PC-9 (cell line): Measurements from ENCODE around the gene RPL36A. TPM values are rescaled to one million over a fixed set of nuclear protein-coding genes. Genes with fewer than 3 reads are reported as not detected.
A peak's percentile ranks its signal among the peaks of the same experiment; 100 is the strongest.

Experiments
- BruUV-seq: library from RNA; stranded (reverse); fragments of 400-500 nt; replicated peaks from 2 replicates; lab custom pipeline; 2021; lab: Mats Ljungman, UMichigan
- CTCF ChIA-PET: fragments of 300-600 bp; sonication (Branson Sonifier 250); formaldehyde crosslinking; loops from one replicate; lab custom pipeline; 2022; ENCODE audit warnings: antibody characterized with exemption; lab: Charles Lee
- POLR2A ChIA-PET: fragments of 300-600 bp; sonication (Branson Sonifier 250); formaldehyde crosslinking; loops from one replicate; lab custom pipeline; 2022; ENCODE audit warnings: antibody characterized with exemption; ENCODE audit not compliant: unreplicated experiment; lab: Charles Lee
- DNase-seq, 2 experiments: peaks; one replicate each; pipeline versions ENCODE4 v3.0.0 to v3.0.0-alpha.2; 2015 to 2022; ENCODE audit warnings: mixed read lengths in 1 of 2
- H2AFZ ChIP-seq: fragments of 200-600 bp; sonication (generic); 2 replicates; pipeline ENCODE4 v1.8.1; 2017; ENCODE audit warnings: antibody characterized with exemption
- H3F3A ChIP-seq: fragments of 200-600 bp; sonication (generic); 2 replicates; pipeline ENCODE4 v1.8.1; 2017; ENCODE audit warnings: antibody characterized with exemption, mild to moderate bottlenecking, low read depth; ENCODE audit not compliant: insufficient read depth
- H3K27ac ChIP-seq: fragments of 200-600 bp; sonication (generic); 2 replicates; pipeline ENCODE4 v1.6.1; 2016; ENCODE audit warnings: mixed run types
- H3K27me3 ChIP-seq: fragments of 200-600 bp; sonication (generic); 2 replicates; pipeline ENCODE4 v1.6.1; 2016; ENCODE audit warnings: low read depth, mixed run types; ENCODE audit not compliant: insufficient read depth
- H3K36me3 ChIP-seq: fragments of 200-600 bp; sonication (generic); 2 replicates; pipeline ENCODE4 v1.6.1; 2016; ENCODE audit warnings: low read depth, mixed run types
- H3K4me1 ChIP-seq: fragments of 200-600 bp; sonication (generic); replicated peaks from 2 replicates; pipeline ENCODE4 v1.6.1; 2016; ENCODE audit warnings: mixed run types; ENCODE audit not compliant: insufficient read depth
- H3K4me2 ChIP-seq: fragments of 200-600 bp; sonication (generic); 2 replicates; pipeline ENCODE4 v1.6.1; 2017; ENCODE audit warnings: mixed run types
- H3K4me3 ChIP-seq: fragments of 200-600 bp; sonication (generic); 2 replicates; pipeline ENCODE4 v1.6.1; 2016; ENCODE audit warnings: mixed run types
- H3K79me2 ChIP-seq: fragments of 200-600 bp; sonication (generic); 2 replicates; pipeline ENCODE4 v1.6.1; 2017; ENCODE audit warnings: low read depth, mixed run types
- H3K9me2 ChIP-seq: fragments of 200-600 bp; sonication (generic); 2 replicates; pipeline ENCODE4 v1.8.1; 2017; ENCODE audit warnings: mild to moderate bottlenecking; ENCODE audit not compliant: insufficient read depth
- H3K9me3 ChIP-seq: fragments of 200-600 bp; sonication (generic); 2 replicates; pipeline ENCODE4 v1.8.1; 2016; ENCODE audit warnings: low read depth; ENCODE audit not compliant: insufficient read depth
- H4K20me1 ChIP-seq: fragments of 200-600 bp; sonication (generic); 2 replicates; pipeline ENCODE4 v1.8.1; 2017; ENCODE audit not compliant: insufficient read depth
- CTCF ChIP-seq: fragments of 200-600 bp; sonication (generic); conservative IDR thresholded peaks from 2 replicates; pipeline ENCODE4 v1.6.1; 2017; ENCODE audit warnings: mixed run types, antibody characterized with exemption, mild to moderate bottlenecking, moderate library complexity
- EZH2 ChIP-seq: fragments of 200-600 bp; sonication (generic); IDR thresholded peaks from 2 replicates; pipeline ENCODE4 v1.8.0; 2017; ENCODE audit warnings: antibody characterized with exemption, low read depth
- intact Hi-C: fragments of 100-400 bp; cut with micrococcal nuclease; formaldehyde crosslinking; loops from one replicate; pipeline ENCODE4 v1.10.0; 2022; ENCODE audit not compliant: unreplicated experiment
- total RNA-seq: library from RNA; stranded (reverse); gene quantifications from 2 replicates; pipeline ENCODE4 v1.2.3, GENCODE V29; 2021

RPL36A gene
- total RNA-seq, 1 experiment from 2014 or later = 299 TPM

GRCh38 chrX:101407167-101407747, 16.4 kb downstream of the RPL36A start:
- Histone ChIP-seq H3K27me3 (no peaks in the 10 kb centered on the region), H3K27ac (peak overlapping the region; percentile 88), H3K4me2 (peak overlapping the region; percentile 93), H3K9me3 (no peaks in the 10 kb centered on the region), H3K36me3 (peaks cover 6% of the 10 kb centered on the region; the same call in 1 of the 2 replicates), H2AFZ (peak overlapping the region; percentile 75; the same call in 1 of the 2 replicates), H3K4me1 (peaks cover 20% of the 10 kb centered on the region), H3F3A (0 out of 2 replicates have a peak, but pooled peaks cover 6% of the 10 kb centered on the region), H4K20me1 (peaks cover 15% of the 10 kb centered on the region), H3K79me2 (peaks cover 80% of the 10 kb centered on the region), H3K9me2 (no peaks in the 10 kb centered on the region), H3K4me3 (peak overlapping the region; percentile 93)
- ChIA-PET CTCF (no interaction called here), POLR2A (interaction anchor here (0.7 kb wide), 1 partner anchor 7 kb away, joined by 6 read pairs; no protein-coding TSS in a partner anchor)
- TF ChIP-seq CTCF = no peak
- no peak for TF ChIP-seq EZH2
- intact Hi-C loops = loop anchor here (5.0 kb wide), 2 partner anchors 210 to 760 kb away; partner anchors contain the start of gene ARMCX6
- BruUV-seq = no TSS peak
- no peak for DNase-seq

- CTCF ChIA-PET = no interaction called here
- no TSS peak for BruUV-seq
- intact Hi-C loops = loop anchor here (5.0 kb wide), 2 partner anchors 209 to 761 kb away; partner anchors contain the start of gene ARMCX6
- H3K27ac ChIP-seq = peak within 1 kb of the TSS; percentile 91
- H3K79me2 ChIP-seq = peaks cover 83% of the 10 kb centered on the region
- peaks cover 6% of the 10 kb centered on the region; the same call in 1 of the 2 replicates for H3K36me3 ChIP-seq
- no peaks in the 10 kb centered on the region for H3K27me3 ChIP-seq
- H3F3A ChIP-seq = 0 out of 2 replicates have a peak, but pooled peaks cover 6% of the 10 kb centered on the region
- H3K4me1 ChIP-seq = peaks cover 20% of the 10 kb centered on the region
- H3K4me2 ChIP-seq = peak within 1 kb of the TSS; percentile 93
- H4K20me1 ChIP-seq = peaks cover 16% of the 10 kb centered on the region
- H3K4me3 ChIP-seq = peak within 1 kb of the TSS; percentile 93
- peak; percentile 87 to 99 for DNase-seq
- H2AFZ ChIP-seq = peak within 1 kb of the TSS; percentile 77
- no peak for TF ChIP-seq EZH2
- no peak for TF ChIP-seq CTCF
- no peaks in the 10 kb centered on the region for H3K9me3 ChIP-seq
- POLR2A ChIA-PET = interaction anchor here (0.7 kb wide), 1 partner anchor 8 kb away, joined by 6 read pairs; no protein-coding TSS in a partner anchor
- no peaks in the 10 kb centered on the region for H3K9me2 ChIP-seq
Measured at GRCh38 chrX:101407748-101408531, 17.1 kb downstream of the RPL36A start, which contains the start of the genes GLA and HNRNPH2. Gene GLA, minus strand, starts transcription at chrX:101407925. Its CDS starts 22 bp downstream, at chrX:101407903. Gene HNRNPH2, plus strand, starts transcription at chrX:101408222. Its CDS starts 3,767 bp downstream, at chrX:101411989.

GRCh38 chrX:101408532-101408841, 17.7 kb downstream of the RPL36A start:
- CTCF ChIA-PET = no interaction called here

More at GRCh38 chrX:101408532-101408841, 17.7 kb downstream of the RPL36A start:
- Histone ChIP-seq H3K27ac (peak overlapping the region; percentile 91), H3K4me2 (peak overlapping the region; percentile 91), H3K27me3 (no peaks in the 10 kb centered on the region), H3K9me3 (no peaks in the 10 kb centered on the region), H2AFZ (peak overlapping the region; percentile 77; the same call in 1 of the 2 replicates), H3K4me1 (peaks cover 20% of the 10 kb centered on the region), H3K4me3 (peak overlapping the region; percentile 93), H3K36me3 (peaks cover 6% of the 10 kb centered on the region; the same call in 1 of the 2 replicates), H3F3A (peaks cover 6% of the 10 kb centered on the region; the same call in 1 of the 2 replicates), H4K20me1 (peaks cover 16% of the 10 kb centered on the region), H3K9me2 (no peaks in the 10 kb centered on the region), H3K79me2 (peaks cover 83% of the 10 kb centered on the region)
- intact Hi-C loops = loop anchor here (5.0 kb wide), 2 partner anchors 209 to 761 kb away; partner anchors contain the start of gene ARMCX6
- DNase-seq = no peak
- BruUV-seq = TSS peak; percentile 63
- POLR2A ChIA-PET = no interaction called here
- TF ChIP-seq CTCF (peak; percentile 28; the same call in 1 of the 2 replicates), EZH2 (no peak)
